Loucy (cell line): Measurements from ENCODE around the gene MRPL19.

ENCODE experiments used
- EZH2phosphoT487 ChIP-seq: fragments of 200-600 bp; IDR thresholded peaks from 2 replicates; pipeline ENCODE4 v1.6.1; 2018; ENCODE audit warnings: antibody characterized with exemption, mild to moderate bottlenecking, moderate library complexity, borderline replicate concordance
- TF ChIP-seq, protein P1 (sequence below): fragments of 200-600 bp; sonication (generic); conservative IDR thresholded peaks from 2 replicates; pipeline ENCODE4 v1.5.1; 2014; ENCODE audit warnings: mild to moderate bottlenecking, antibody characterized with exemption, low read length

DNA sequence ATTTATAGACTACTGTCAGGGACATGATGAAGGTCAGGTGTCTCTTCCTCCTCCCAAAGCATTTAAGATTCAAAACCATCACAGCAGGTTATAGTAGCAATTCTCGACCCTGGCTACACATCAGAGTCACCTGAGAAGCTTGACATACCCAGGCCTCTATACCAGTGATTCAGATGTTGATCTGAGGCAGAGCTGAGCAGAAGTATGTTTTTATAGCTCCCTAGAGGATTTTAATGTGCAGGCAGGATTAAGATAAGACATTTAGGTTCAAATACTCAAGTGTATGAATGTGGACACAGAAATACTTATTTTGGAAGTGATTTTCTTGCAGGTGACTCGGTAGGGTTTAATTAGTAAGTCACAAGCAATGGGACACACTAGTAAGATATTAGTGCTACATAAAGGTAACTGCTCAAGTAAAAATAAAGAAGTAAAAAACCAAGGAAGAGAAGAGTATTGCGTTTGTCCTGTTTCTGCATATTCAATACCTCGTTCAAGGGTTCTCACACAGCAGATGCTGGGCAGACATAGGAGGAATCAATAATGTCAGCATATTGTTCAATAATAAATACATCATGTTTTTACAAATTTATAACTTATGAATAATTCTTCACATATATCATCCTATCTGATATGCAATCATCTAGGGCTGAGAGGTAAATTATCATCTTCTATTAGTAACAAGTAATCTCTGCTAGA is 57.2 kb downstream of the MRPL19 start:
- TF ChIP-seq, protein P1, sequence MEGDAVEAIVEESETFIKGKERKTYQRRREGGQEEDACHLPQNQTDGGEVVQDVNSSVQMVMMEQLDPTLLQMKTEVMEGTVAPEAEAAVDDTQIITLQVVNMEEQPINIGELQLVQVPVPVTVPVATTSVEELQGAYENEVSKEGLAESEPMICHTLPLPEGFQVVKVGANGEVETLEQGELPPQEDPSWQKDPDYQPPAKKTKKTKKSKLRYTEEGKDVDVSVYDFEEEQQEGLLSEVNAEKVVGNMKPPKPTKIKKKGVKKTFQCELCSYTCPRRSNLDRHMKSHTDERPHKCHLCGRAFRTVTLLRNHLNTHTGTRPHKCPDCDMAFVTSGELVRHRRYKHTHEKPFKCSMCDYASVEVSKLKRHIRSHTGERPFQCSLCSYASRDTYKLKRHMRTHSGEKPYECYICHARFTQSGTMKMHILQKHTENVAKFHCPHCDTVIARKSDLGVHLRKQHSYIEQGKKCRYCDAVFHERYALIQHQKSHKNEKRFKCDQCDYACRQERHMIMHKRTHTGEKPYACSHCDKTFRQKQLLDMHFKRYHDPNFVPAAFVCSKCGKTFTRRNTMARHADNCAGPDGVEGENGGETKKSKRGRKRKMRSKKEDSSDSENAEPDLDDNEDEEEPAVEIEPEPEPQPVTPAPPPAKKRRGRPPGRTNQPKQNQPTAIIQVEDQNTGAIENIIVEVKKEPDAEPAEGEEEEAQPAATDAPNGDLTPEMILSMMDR: no peak
- TF ChIP-seq EZH2phosphoT487: no peak
